GM21786 (cell line): Measurements from ENCODE around the gene KCNG4.
"Not testable (repeated sequence)": the region's sequence is repeated elsewhere in the genome, so short reads cannot be mapped to it uniquely, and the experiment has no call there.

ENCODE experiments used
- ATAC-seq: cut with Tn5 transposase; IDR thresholded peaks from one replicate; pipeline ENCODE4 v1.9.1; 2021; ENCODE audit not compliant: unreplicated experiment

The KCNG4 gene

GRCh38 chr16:84237994-84238750 is 1.6 kb downstream of the KCNG4 start:
- ATAC-seq, result no peak

- ATAC-seq, result no peak
Observed at GRCh38 chr16:84236671-84237070, 3.1 kb downstream of the KCNG4 start.

GRCh38 chr16:84234321-84235241 is 5.2 kb downstream of the KCNG4 start:
- ATAC-seq, result no peak

GRCh38 chr16:84233748-84234147 is 6.1 kb downstream of the KCNG4 start:
- no peak for ATAC-seq

GRCh38 chr16:84232969-84233368 is 6.8 kb downstream of the KCNG4 start:
- no peak for ATAC-seq

GRCh38 chr16:84232060-84232459 is 7.8 kb downstream of the KCNG4 start:
- ATAC-seq, result no peak

- ATAC-seq, result no peak
Observed at GRCh38 chr16:84229471-84229870, 10.3 kb downstream of the KCNG4 start.

- no peak for ATAC-seq
Observed at GRCh38 chr16:84228256-84228838, 11.5 kb downstream of the KCNG4 start.

GRCh38 chr16:84227548-84227947 is 12.3 kb downstream of the KCNG4 start:
- ATAC-seq, result no peak

GRCh38 chr16:84226026-84226425 is 13.8 kb downstream of the KCNG4 start:
- ATAC-seq, result no peak

- no peak for ATAC-seq
Observed at GRCh38 chr16:84225571-84225970, 14.2 kb downstream of the KCNG4 start.

GRCh38 chr16:84225126-84225525 is 14.7 kb downstream of the KCNG4 start:
- ATAC-seq, result no peak

- ATAC-seq, result no peak
Observed at GRCh38 chr16:84224554-84224953, 15.3 kb downstream of the KCNG4 start.

GRCh38 chr16:84223456-84223855 is 16.4 kb downstream of the KCNG4 start:
- ATAC-seq, result no peak

- no peak for ATAC-seq
Observed at GRCh38 chr16:84220851-84221250, 19.0 kb downstream of the KCNG4 start.

- no peak for ATAC-seq
Observed at GRCh38 chr16:84218956-84219355, 20.9 kb downstream of the KCNG4 start.

GRCh38 chr16:84218176-84218823 is 21.5 kb downstream of the KCNG4 start:
- no peak for ATAC-seq

- ATAC-seq, result not testable (repeated sequence)
Observed at GRCh38 chr16:84216144-84216543, 23.7 kb downstream of the KCNG4 start.

GRCh38 chr16:84215531-84215930 is 24.3 kb downstream of the KCNG4 start:
- no peak for ATAC-seq

GRCh38 chr16:84214451-84215066 is 25.3 kb downstream of the KCNG4 start:
- ATAC-seq, result no peak

- no peak for ATAC-seq
Observed at GRCh38 chr16:84212631-84213030, 27.2 kb downstream of the KCNG4 start.
